CD4-positive, alpha-beta T cell treated with Interleukin-21 for 1 hour (primary cell): ENCODE results near the gene DENND1A.
"Not testable (repeated sequence)": the region's sequence is repeated elsewhere in the genome, so short reads cannot be mapped to it uniquely, and the experiment has no call there.

Experiments used
- DNase-seq: peaks from one replicate; pipeline ENCODE4 v3.0.0-alpha.2; 2020

Gene DENND1A

GRCh38 chr9:123922431-123922830 is 7.5 kb downstream of the DENND1A start:
- no peak for DNase-seq

GRCh38 chr9:123914517-123915196 is 15.3 kb downstream of the DENND1A start:
- DNase-seq: no peak

- no peak for DNase-seq
These were observed 17.6 kb downstream of the DENND1A start for GRCh38 chr9:123912167-123912897.

GRCh38 chr9:123911024-123911423 is 18.9 kb downstream of the DENND1A start:
- DNase-seq: no peak

GRCh38 chr9:123909192-123909591 is 20.7 kb downstream of the DENND1A start:
- DNase-seq: not testable (repeated sequence)

- not testable (repeated sequence) for DNase-seq
These were observed 26.4 kb downstream of the DENND1A start for GRCh38 chr9:123903550-123903949.

- no peak for DNase-seq
These were observed 35.1 kb downstream of the DENND1A start for GRCh38 chr9:123894822-123895221.

- no peak for DNase-seq
These were observed 36.0 kb downstream of the DENND1A start for GRCh38 chr9:123893831-123894460.

- no peak for DNase-seq
These were observed 36.8 kb downstream of the DENND1A start for GRCh38 chr9:123893115-123893514.

- no peak for DNase-seq
These were observed 42.1 kb downstream of the DENND1A start for GRCh38 chr9:123887837-123888236.

GRCh38 chr9:123885834-123886233 is 44.1 kb downstream of the DENND1A start:
- not testable (repeated sequence) for DNase-seq

- no peak for DNase-seq
These were observed 46.3 kb downstream of the DENND1A start for GRCh38 chr9:123883634-123884033.

GRCh38 chr9:123881604-123882003 is 48.3 kb downstream of the DENND1A start:
- no peak for DNase-seq

GRCh38 chr9:123880420-123880819 is 49.5 kb downstream of the DENND1A start:
- no peak for DNase-seq

- DNase-seq: no peak
These were observed 53.2 kb downstream of the DENND1A start for GRCh38 chr9:123876750-123877149.

- DNase-seq: no peak
These were observed 57.2 kb downstream of the DENND1A start for GRCh38 chr9:123872710-123873109.

- no peak for DNase-seq
These were observed 58.1 kb downstream of the DENND1A start for GRCh38 chr9:123871781-123872180.

GRCh38 chr9:123868002-123868401 is 61.9 kb downstream of the DENND1A start:
- no peak for DNase-seq

- DNase-seq: no peak
These were observed 62.9 kb downstream of the DENND1A start for GRCh38 chr9:123867034-123867433.

- peak; percentile 21 for DNase-seq
These were observed 63.4 kb downstream of the DENND1A start for GRCh38 chr9:123866497-123866896.

- no peak for DNase-seq
These were observed 64.5 kb downstream of the DENND1A start for GRCh38 chr9:123865226-123866000.

- no peak for DNase-seq
These were observed 65.7 kb downstream of the DENND1A start for GRCh38 chr9:123864251-123864650.

GRCh38 chr9:123863164-123863855 is 66.6 kb downstream of the DENND1A start:
- DNase-seq: no peak
